ENCODE measurements around the gene SLIT3. TPM values are rescaled to one million over a fixed set of nuclear protein-coding genes. Genes with fewer than 3 reads are reported as not detected.

The SLIT3 gene
- total and polyA plus RNA-seq, 9 of the 15 experiments (the other 6 are each of a cell fraction or from before 2014, with no cell fraction given): 0.01 to 0.04 TPM; not detected in 7

DNA sequence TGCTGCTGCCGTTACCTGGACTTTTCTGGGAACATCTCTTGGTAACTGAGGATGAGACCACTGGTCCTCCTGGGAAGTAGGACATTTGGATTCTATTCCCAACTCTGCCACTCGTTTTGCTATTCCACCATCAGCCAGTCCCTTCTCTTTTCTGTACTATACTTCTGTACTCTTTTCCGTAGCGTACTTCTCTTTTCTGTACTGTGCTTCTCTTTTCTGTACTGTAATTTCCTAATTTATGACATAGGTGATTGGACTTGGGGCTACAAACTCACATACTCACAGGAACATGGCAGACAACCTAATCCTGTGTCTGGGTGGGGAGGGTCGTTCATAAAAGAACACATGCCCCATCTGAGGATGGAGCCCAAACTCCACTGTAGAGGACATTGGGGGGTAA lies 386.4 kb downstream of the SLIT3 start:
- no peak overlapping the region for H3K27ac ChIP-seq (ENCODE audit: extremely low read depth, low read depth, low read length)
- H3K9ac ChIP-seq (ENCODE audit: insufficient read depth in 1 of 2, low read depth in 2 of 2, low read length in 2 of 2): no peak overlapping the region
- no peaks in the 10 kb centered on the region for H3K9me3 ChIP-seq (replicated peaks; ENCODE audit: control insufficient read depth, insufficient read depth, low read depth, low read length)
- no peaks in the 10 kb centered on the region for H3K4me1 ChIP-seq (replicated peaks in 1 of 2; ENCODE audit: control insufficient read depth in 2 of 2, insufficient read depth in 2 of 2, low read length in 2 of 2)
- ChIA-PET CTCF (ENCODE audit: low intra/inter-chr PET ratio) (no interaction called here), POLR2A (interaction anchor here (0.5 kb wide), 1 partner anchor 740 kb away, joined by 4 read pairs; no protein-coding TSS in a partner anchor)
- 2% methylated on average over 5 of the region's 5 CpGs for WGBS (ENCODE audit: insufficient coverage, low coverage, missing lambda C conversion rate)
- no TSS peak for BruUV-seq (replicated peaks)
- in situ Hi-C loops (cut with MboI) (no loop called here), intact Hi-C loops (cut with micrococcal nuclease) (no loop called here)
- no peak overlapping the region for H3K4me2 ChIP-seq (ENCODE audit: insufficient read depth, low read length)
- ATAC-seq: no peak
- H3K79me2 ChIP-seq (ENCODE audit: control insufficient read depth, insufficient read depth, low read length): no peaks in the 10 kb centered on the region
- H2AFZ ChIP-seq (ENCODE audit: low read depth, low read length): no peak overlapping the region
- no peaks in the 10 kb centered on the region for H4K20me1 ChIP-seq (replicated peaks; ENCODE audit: control insufficient read depth, insufficient read depth, low read length)
- no peaks in the 10 kb centered on the region for H3K9me1 ChIP-seq (ENCODE audit: control insufficient read depth, insufficient read depth, low read length)
- DNase-seq (ENCODE audit: extremely low read depth in 1 of 4, low spot score in 3 of 4): no peak
- no peak for FAIRE-seq
- TF ChIP-seq ZNF280A (IDR thresholded peaks at IDR 0.05; ENCODE audit: low read depth, partially characterized antibody) (no peak), MEF2A (IDR thresholded peaks at IDR 0.05; ENCODE audit: control insufficient read depth, low read depth, low read length) (no peak), SREBF2 (CRISPR knock-in tag; IDR thresholded peaks at IDR 0.05) (no peak), ZBTB26 (CRISPR knock-in tag; IDR thresholded peaks at IDR 0.05) (no peak), MTA3 (IDR thresholded peaks at IDR 0.05; ENCODE audit: borderline replicate concordance) (no peak), TEAD4 (IDR thresholded peaks at IDR 0.05; ENCODE audit: low read length) (no peak), TEAD4 (CRISPR knock-in tag; IDR thresholded peaks at IDR 0.05; ENCODE audit: borderline replicate concordance) (no peak), SMARCE1 (IDR thresholded peaks at IDR 0.05) (no peak), ZNF165 (CRISPR knock-in tag; IDR thresholded peaks at IDR 0.05; ENCODE audit: borderline replicate concordance) (no peak), EWSR1 (IDR thresholded peaks at IDR 0.05; ENCODE audit: borderline replicate concordance, low read depth, partially characterized antibody) (no peak), FOXO4 (CRISPR knock-in tag; IDR thresholded peaks at IDR 0.05) (no peak), ZNF274 (IDR thresholded peaks at IDR 0.05; ENCODE audit: borderline replicate concordance, low read depth, low read length) (no peak), CC2D1A (IDR thresholded peaks at IDR 0.05) (no peak)
- no peaks in the 10 kb centered on the region for H3K36me3 ChIP-seq (ENCODE audit: control insufficient read depth, insufficient read depth, low read length)
- H3K4me3 ChIP-seq: no peak overlapping the region
- peaks cover 4% of the 10 kb centered on the region in 2 experiments; a peak in 2 of 5 replicates for H3K27me3 ChIP-seq (ENCODE audit: control insufficient read depth in 2 of 2, insufficient read depth in 2 of 2, low read length in 2 of 2)
